Measurements from ENCODE around the gene CALHM6. TPM values are rescaled to one million over a fixed set of nuclear protein-coding genes. Genes with fewer than 3 reads are reported as not detected.
A peak's percentile ranks its signal among the peaks of the same experiment; 100 is the strongest.

The CALHM6 gene
- total and polyA plus RNA-seq, 4 donors, result 2.0 to 22.4 (median 6.2) TPM

DNA sequence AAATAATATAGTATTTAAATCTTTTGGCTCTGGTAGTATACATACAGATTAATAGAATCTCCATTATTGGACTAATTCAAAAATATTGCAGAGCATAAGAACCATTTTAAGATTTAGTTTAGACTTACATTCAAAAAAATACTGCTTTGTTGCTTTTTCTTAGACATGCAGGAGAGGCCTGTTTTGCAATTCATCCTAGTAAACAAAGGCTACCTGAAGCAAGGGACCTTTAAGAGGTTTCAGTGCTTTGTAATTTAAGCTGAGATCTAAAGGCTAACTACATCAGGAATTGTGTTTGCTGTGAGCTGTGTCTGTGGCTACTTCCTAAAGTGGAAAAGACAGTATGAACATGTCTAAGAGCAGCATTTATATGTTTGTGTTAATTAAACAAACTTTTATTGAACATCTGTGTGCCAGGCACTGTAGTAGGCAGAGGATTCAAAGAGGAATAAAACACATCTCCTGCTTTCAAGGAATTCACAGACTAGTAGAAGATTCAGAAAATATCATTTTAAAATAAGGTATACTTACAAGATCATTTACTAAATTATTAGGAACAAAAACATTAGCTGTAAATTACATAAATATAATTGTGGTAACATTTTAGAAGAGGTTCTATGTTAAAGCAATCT, 29.1 kb upstream of the CALHM6 start:
- Histone ChIP-seq H3K9me3 (ENCODE audit: control insufficient read depth in 4 of 4, low read length in 3 of 4) (no peaks in the 10 kb centered on the region), H3K36me3 (ENCODE audit: control insufficient read depth in 4 of 4, insufficient read depth in 3 of 4, low read depth in 1 of 4, low read length in 3 of 4) (peaks cover 0 to 8% (median 4%) of the 10 kb centered on the region in 4 donors), H3K27me3 (ENCODE audit: control insufficient read depth in 4 of 4, insufficient read depth in 4 of 4, low read length in 3 of 4) (no peaks in the 10 kb centered on the region), H3K4me1 (ENCODE audit: control insufficient read depth in 4 of 4, insufficient read depth in 4 of 4, low read length in 3 of 4) (peaks cover 0 to 6% (median 3%) of the 10 kb centered on the region in 4 donors), H3K27ac (ENCODE audit: low read depth in 1 of 2, low read length in 2 of 2) (no peak overlapping the region), H3K9ac (ENCODE audit: low read depth in 1 of 2, low read length in 2 of 2) (no peak overlapping the region), H3K4me3 (ENCODE audit: low read depth in 1 of 3, low read length in 3 of 3) (no peak overlapping the region)
- TF ChIP-seq, protein P1, sequence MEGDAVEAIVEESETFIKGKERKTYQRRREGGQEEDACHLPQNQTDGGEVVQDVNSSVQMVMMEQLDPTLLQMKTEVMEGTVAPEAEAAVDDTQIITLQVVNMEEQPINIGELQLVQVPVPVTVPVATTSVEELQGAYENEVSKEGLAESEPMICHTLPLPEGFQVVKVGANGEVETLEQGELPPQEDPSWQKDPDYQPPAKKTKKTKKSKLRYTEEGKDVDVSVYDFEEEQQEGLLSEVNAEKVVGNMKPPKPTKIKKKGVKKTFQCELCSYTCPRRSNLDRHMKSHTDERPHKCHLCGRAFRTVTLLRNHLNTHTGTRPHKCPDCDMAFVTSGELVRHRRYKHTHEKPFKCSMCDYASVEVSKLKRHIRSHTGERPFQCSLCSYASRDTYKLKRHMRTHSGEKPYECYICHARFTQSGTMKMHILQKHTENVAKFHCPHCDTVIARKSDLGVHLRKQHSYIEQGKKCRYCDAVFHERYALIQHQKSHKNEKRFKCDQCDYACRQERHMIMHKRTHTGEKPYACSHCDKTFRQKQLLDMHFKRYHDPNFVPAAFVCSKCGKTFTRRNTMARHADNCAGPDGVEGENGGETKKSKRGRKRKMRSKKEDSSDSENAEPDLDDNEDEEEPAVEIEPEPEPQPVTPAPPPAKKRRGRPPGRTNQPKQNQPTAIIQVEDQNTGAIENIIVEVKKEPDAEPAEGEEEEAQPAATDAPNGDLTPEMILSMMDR (IDR thresholded peaks at IDR 0.05; ENCODE audit: low read depth, low read length, missing input control), result no peak
- no peak for TF ChIP-seq FOXA2 (IDR thresholded peaks at IDR 0.05)
- no peak for TF ChIP-seq TAF1 (conservative IDR thresholded peaks at IDR 0.05)
- DNase-seq (ENCODE audit: low spot score), result no peak

DNA sequence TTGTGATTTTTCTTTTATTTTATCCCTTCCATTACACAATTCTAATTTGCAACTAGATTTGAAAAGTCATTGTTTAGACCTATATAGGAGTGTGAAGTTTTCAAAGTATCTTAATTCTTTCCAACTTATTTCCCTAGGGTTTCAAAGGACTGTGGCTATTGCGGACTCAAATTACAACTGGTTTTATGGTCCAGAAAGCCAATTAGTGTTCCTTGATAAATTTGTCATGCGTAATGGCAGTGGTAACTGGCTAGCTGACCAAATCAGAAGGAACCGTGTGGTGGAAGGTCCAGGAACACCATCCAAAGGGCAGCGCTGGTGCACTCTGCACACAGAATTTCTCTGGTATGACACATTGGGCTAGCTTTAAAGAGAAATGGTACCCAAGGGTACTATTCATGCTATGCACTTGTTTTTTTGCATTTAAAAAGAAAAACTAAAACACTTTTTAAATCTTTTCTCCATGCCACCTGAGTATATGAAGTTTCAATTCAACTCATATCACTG, 27.9 kb upstream of the CALHM6 start:
- Histone ChIP-seq H3K4me1 (ENCODE audit: control insufficient read depth in 4 of 4, insufficient read depth in 4 of 4, low read length in 3 of 4) (peaks cover 0 to 6% (median 3%) of the 10 kb centered on the region in 4 donors), H3K36me3 (ENCODE audit: control insufficient read depth in 4 of 4, insufficient read depth in 3 of 4, low read depth in 1 of 4, low read length in 3 of 4) (peaks cover 0 to 8% (median 3%) of the 10 kb centered on the region in 4 donors), H3K4me3 (ENCODE audit: low read depth in 1 of 3, low read length in 3 of 3) (no peak overlapping the region), H3K27ac (ENCODE audit: low read depth in 1 of 2, low read length in 2 of 2) (no peak overlapping the region), H3K9ac (ENCODE audit: low read depth in 1 of 2, low read length in 2 of 2) (no peak overlapping the region), H3K27me3 (ENCODE audit: control insufficient read depth in 4 of 4, insufficient read depth in 4 of 4, low read length in 3 of 4) (no peaks in the 10 kb centered on the region), H3K9me3 (ENCODE audit: control insufficient read depth in 4 of 4, low read length in 3 of 4) (no peaks in the 10 kb centered on the region)
- WGBS, result 72% methylated on average over 4 of the region's 4 CpGs
- TF ChIP-seq, protein P2, sequence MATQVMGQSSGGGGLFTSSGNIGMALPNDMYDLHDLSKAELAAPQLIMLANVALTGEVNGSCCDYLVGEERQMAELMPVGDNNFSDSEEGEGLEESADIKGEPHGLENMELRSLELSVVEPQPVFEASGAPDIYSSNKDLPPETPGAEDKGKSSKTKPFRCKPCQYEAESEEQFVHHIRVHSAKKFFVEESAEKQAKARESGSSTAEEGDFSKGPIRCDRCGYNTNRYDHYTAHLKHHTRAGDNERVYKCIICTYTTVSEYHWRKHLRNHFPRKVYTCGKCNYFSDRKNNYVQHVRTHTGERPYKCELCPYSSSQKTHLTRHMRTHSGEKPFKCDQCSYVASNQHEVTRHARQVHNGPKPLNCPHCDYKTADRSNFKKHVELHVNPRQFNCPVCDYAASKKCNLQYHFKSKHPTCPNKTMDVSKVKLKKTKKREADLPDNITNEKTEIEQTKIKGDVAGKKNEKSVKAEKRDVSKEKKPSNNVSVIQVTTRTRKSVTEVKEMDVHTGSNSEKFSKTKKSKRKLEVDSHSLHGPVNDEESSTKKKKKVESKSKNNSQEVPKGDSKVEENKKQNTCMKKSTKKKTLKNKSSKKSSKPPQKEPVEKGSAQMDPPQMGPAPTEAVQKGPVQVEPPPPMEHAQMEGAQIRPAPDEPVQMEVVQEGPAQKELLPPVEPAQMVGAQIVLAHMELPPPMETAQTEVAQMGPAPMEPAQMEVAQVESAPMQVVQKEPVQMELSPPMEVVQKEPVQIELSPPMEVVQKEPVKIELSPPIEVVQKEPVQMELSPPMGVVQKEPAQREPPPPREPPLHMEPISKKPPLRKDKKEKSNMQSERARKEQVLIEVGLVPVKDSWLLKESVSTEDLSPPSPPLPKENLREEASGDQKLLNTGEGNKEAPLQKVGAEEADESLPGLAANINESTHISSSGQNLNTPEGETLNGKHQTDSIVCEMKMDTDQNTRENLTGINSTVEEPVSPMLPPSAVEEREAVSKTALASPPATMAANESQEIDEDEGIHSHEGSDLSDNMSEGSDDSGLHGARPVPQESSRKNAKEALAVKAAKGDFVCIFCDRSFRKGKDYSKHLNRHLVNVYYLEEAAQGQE (IDR thresholded peaks at IDR 0.05), result no peak
- peak in 1 of 2 donors; percentile 15 for TF ChIP-seq HNF4A (conservative IDR thresholded peaks at IDR 0.05)
- DNase-seq (ENCODE audit: low spot score), result no peak

DNA sequence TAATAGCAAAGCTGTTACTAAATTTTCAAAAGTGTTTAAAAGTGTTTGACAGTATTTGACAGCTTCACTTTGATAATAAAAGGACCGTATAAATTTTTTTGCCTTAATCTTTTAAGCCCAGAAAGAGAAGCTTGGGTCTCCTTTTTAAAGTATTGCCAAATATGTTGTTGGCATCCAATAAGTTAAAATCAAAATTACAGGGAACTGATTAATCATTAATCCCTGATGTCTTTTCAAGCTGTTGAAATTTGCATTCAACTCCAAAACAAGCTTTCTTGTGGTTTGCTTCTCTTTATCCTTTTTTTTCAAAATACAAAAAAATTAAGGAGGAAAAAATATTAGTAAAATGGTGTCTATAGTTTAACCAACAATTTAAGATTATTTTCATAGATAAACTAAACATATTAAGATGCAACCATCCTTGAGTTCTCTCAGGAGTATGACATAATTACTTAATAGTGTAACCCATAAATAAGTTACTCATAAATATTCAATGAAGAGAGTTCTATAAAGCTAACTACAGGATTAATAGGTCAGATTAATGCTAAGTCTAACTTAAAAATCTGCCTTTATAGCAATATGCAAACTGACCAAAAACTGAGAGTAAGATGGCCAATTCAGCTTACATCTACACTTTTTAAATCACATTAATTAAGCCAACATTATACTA, 27.0 kb upstream of the CALHM6 start:
- no peak for DNase-seq (ENCODE audit: low spot score)
- Histone ChIP-seq H3K9ac (ENCODE audit: low read depth in 1 of 2, low read length in 2 of 2) (no peak overlapping the region), H3K36me3 (ENCODE audit: control insufficient read depth in 4 of 4, insufficient read depth in 3 of 4, low read depth in 1 of 4, low read length in 3 of 4) (peaks cover 0 to 5% (median 3%) of the 10 kb centered on the region in 4 donors), H3K4me3 (ENCODE audit: low read depth in 1 of 3, low read length in 3 of 3) (no peak overlapping the region), H3K4me1 (ENCODE audit: control insufficient read depth in 4 of 4, insufficient read depth in 4 of 4, low read length in 3 of 4) (peaks cover 0 to 6% (median 3%) of the 10 kb centered on the region in 4 donors), H3K9me3 (ENCODE audit: control insufficient read depth in 4 of 4, low read length in 3 of 4) (no peaks in the 10 kb centered on the region), H3K27me3 (ENCODE audit: control insufficient read depth in 4 of 4, insufficient read depth in 4 of 4, low read length in 3 of 4) (no peaks in the 10 kb centered on the region), H3K27ac (ENCODE audit: low read depth in 1 of 2, low read length in 2 of 2) (no peak overlapping the region)
- WGBS, result 40% methylated on average over 1 of the region's 1 CpG
- no peak for TF ChIP-seq FOXA2 (IDR thresholded peaks at IDR 0.05)
- TF ChIP-seq, protein P3, sequence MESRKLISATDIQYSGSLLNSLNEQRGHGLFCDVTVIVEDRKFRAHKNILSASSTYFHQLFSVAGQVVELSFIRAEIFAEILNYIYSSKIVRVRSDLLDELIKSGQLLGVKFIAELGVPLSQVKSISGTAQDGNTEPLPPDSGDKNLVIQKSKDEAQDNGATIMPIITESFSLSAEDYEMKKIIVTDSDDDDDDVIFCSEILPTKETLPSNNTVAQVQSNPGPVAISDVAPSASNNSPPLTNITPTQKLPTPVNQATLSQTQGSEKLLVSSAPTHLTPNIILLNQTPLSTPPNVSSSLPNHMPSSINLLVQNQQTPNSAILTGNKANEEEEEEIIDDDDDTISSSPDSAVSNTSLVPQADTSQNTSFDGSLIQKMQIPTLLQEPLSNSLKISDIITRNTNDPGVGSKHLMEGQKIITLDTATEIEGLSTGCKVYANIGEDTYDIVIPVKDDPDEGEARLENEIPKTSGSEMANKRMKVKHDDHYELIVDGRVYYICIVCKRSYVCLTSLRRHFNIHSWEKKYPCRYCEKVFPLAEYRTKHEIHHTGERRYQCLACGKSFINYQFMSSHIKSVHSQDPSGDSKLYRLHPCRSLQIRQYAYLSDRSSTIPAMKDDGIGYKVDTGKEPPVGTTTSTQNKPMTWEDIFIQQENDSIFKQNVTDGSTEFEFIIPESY (IDR thresholded peaks at IDR 0.05), result no peak
- no peak for TF ChIP-seq JUND (IDR thresholded peaks at IDR 0.05)
- no peak for TF ChIP-seq YY1 (IDR thresholded peaks at IDR 0.05)
- TF ChIP-seq RXRA (IDR thresholded peaks at IDR 0.05), result no peak
- TF ChIP-seq TAF1 (conservative IDR thresholded peaks at IDR 0.05), result no peak
- TF ChIP-seq, protein P4, sequence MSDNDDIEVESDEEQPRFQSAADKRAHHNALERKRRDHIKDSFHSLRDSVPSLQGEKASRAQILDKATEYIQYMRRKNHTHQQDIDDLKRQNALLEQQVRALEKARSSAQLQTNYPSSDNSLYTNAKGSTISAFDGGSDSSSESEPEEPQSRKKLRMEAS (IDR thresholded peaks at IDR 0.05), result no peak
- no peak for TF ChIP-seq HNF4A (conservative IDR thresholded peaks at IDR 0.05)
- TF ChIP-seq EGR1 (IDR thresholded peaks at IDR 0.05; ENCODE audit: low read depth in 2 of 2), result no peak
- TF ChIP-seq, protein P1 (IDR thresholded peaks at IDR 0.05; ENCODE audit: low read depth, low read length, missing input control), result no peak

All from liver (tissue), 9 donors.